Activated gamma-delta T cell treated with anti-CD3 and anti-CD28 coated beads, Interleukin-2, amount 50 U/mL, for 16 hours (primary cell): ENCODE data around the gene RPL38.

Experiments
- DNase-seq: peaks from one replicate; pipeline ENCODE4 v3.0.0-alpha.2; 2020; ENCODE audit warnings: low read depth

Gene RPL38

GRCh38 chr17:74227271-74228080 is 24.0 kb downstream of the RPL38 start:
- no peak for DNase-seq

GRCh38 chr17:74228306-74228978 is 25.0 kb downstream of the RPL38 start:
- DNase-seq, result no peak

DNA sequence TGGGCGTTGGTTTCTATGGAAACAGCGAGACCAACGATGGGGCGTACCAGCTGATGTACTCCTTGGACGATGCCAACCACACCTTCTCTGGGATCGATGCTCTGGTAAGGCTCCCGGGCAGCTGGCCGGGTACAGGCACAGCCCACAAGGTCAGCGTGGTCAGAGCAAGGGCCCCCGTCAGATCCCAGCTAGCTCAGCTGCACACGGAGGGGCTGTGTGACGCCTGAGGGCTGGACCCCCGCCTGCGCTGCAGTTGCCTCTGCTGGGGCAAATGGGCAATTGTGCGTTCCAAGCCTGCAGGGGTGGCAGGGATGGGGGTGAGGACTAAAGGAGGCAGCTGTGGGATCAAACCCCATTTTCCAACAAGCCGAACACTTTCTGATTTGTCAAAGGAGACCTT is 27.4 kb downstream of the RPL38 start:
- DNase-seq, result no peak

DNA sequence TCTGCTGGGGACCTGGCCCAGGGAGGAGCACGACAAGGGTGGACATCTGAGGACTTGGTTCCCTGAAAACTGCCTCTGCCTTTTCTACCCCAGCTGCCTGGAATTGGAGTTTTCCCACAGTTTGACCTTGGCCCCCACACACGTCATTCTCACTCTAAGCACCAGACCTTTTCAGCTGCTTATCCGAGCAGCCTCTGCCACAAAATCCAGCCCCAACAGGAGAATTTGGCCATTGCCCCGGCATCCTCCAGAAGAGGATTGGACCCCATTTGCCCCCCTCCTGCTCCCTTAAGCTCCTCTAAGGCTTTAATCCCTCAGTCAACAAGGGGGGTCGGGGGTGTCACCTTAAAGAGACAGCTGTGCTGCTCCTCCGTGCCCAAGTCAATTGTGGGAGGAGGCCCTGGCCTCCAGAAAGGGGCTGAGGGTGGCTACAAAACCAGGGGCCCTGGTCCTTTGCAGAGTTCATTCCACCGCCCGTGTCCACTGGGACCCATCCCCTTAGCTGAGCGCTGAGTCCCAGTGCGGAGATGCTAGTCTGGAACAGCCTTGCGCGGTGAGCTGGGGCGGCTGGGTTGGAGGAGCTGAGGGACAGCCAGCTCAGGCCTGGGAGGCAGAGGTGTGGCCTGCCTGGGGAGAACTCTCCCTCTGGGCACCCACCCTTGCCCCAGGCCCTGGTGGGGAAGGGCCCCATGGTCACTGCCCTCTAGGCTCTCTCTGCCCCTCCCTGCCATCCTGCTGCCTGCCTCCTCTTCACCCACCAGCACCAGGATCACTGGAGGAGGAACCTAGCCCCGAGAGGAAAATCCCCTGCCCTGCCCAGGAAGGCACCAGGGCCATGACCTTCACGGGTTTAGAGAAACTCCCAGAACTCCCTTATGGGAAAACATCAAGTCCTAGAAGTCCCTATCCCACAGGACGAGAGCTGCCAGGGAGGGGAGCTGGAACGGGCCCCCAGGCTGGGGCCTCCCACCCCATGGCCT is 28.7 kb downstream of the RPL38 start:
- no peak for DNase-seq

DNA sequence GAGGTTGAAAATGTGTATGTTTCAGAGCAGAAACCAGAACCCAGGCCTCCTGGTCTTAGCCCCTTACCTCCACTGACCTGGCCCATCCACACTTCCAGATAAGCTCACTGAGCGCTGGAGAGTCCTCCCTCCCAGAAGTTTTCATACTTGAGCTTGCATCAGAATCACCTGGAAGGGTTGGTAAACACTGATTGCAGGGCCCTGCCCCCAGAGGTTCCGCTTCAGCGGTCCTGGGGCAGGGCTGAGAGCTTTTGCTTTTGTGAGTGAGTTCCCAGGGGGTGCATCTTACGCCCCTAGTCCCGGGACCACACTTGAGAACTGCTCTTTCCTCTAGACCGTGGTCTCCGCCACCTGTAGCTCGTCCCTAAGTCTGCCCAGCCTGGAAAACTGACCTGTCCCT is 30.5 kb downstream of the RPL38 start:
- no peak for DNase-seq

DNA sequence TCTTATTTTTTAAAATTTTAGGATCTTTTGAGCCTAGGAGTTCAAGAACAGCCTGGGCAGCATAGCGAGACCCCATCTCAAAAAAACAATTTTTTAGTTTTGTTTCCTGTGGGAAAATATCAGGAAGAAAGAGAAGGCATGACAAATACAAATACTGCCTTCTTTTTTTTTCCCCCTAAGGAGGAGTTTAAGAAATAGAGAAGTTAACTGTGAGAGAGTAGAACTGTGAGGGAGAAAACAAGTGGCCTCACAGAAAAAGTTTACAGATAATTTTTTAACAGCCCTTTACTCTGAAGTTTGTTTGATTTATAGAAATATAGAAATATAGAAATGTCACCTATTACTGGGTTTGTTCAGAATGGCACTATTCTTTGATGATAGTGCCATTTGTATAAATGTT is 31.0 kb downstream of the RPL38 start:
- no peak for DNase-seq

DNA sequence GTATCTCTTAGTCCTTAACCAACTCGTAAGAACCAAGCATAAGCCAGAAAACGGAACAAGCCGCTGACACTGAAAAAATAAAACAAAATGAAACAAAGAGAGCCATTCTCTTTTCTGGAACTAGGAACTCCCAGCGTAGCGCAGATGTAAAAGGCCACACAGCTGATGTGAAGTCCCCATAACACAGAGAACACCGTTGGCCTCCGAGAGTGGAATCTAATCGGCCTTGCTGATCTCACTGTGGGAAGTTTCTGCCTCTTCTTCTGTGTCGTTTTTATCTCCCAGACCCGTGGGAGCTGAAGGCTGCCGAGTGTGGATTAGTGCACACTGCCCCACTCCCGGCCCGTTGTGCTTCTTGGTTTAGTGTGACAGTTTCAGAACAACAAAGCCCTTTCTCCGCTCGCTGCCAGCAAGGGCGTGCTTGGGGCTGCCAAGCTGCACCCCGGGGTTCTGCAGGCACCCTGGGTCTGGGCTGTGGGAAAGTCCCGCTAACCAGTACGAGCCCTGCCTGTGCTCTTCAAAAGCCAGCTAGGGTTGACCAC is 31.6 kb downstream of the RPL38 start:
- no peak for DNase-seq

DNA sequence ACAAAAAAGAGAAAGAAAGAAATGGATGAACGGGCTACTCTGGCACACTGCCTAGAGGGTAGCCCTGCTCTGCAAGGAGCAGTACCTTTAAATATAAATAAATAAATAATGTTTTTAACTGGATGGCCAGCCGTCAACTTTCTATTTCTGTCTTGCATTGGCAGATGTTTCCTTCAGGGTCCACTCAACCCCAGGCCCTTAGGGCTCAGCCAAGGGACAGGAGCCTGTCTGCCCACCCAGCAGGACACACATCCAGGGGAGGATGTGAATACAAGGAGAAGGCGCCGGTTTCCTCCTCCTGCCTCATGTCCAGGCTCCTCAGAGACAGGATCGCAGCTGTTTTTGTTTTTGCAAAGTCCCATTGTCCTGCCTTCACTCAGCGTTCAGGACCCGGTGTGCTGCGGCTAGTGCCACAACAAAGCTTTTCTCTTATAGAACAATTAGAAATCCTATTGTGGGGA is 32.5 kb downstream of the RPL38 start:
- DNase-seq, result no peak

- no peak for DNase-seq
Observed at GRCh38 chr17:74237321-74237720, 33.8 kb downstream of the RPL38 start.

DNA sequence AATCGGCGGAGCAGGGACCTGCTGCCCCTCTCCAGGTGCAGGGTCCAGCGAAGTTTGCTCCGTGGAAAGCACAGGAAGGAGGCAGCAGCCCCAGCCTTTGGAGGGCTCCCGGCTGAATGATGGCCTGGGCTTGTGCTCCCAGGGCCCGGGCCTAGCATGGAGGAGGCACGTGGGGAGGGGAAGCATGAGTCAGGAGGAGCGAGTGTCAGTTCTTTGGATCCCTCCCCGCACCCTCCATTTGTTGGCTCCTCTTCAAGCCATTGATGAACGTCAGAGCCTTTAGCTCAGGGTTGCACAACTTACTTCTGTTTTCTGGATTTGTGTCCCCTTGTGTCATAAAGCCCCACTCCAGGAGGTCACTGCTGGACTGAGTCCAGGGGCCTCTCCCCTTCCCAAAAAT is 35.7 kb downstream of the RPL38 start:
- no peak for DNase-seq

- no peak for DNase-seq
Observed at GRCh38 chr17:74240618-74241205, 37.2 kb downstream of the RPL38 start.

GRCh38 chr17:74241431-74241830 is 38.0 kb downstream of the RPL38 start:
- DNase-seq, result no peak

DNA sequence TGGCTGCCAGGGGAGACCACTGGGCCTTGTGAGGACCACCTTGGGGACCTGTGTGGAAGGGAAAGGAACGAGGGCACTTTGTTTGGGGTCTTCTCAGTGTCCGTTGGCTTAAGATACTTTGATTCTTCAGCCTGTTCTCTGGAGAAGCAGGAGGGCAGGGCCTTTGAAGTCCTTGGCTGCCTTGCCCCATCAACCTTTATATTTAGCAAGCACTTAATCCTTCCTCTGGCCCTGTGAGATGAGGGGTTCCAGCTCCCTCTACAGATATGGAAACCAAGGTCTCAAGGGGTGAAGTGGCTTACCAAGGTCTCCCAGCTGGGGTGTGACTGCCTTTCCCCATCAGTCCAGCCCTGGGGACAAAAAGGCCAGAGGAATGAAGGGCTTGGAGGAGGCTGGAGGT is 38.4 kb downstream of the RPL38 start:
- no peak for DNase-seq

GRCh38 chr17:74243013-74243755 is 39.7 kb downstream of the RPL38 start:
- no peak for DNase-seq

DNA sequence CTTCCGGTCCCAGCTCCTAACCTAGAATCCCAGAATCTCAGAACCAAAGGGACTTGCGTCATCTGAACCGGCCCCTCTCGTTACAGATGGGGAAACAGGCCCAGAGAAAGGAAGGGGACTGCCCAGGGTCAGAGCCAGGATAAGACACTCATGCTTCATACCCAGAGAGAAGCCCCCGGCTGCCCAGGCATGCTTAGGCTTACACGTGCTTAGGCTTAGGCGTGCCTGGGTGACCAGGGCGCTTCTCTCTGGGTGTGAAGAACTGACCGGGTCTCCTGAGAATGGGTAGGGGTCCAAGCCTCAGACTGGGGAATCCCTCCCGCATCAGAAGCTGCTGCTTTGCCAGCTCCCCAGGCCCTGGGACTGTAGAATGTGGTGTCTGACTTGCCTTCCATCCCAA is 40.6 kb downstream of the RPL38 start:
- no peak for DNase-seq

- no peak for DNase-seq
Observed at GRCh38 chr17:74244548-74244947, 41.1 kb downstream of the RPL38 start.

GRCh38 chr17:74245145-74245831 is 41.8 kb downstream of the RPL38 start:
- DNase-seq, result no peak

DNA sequence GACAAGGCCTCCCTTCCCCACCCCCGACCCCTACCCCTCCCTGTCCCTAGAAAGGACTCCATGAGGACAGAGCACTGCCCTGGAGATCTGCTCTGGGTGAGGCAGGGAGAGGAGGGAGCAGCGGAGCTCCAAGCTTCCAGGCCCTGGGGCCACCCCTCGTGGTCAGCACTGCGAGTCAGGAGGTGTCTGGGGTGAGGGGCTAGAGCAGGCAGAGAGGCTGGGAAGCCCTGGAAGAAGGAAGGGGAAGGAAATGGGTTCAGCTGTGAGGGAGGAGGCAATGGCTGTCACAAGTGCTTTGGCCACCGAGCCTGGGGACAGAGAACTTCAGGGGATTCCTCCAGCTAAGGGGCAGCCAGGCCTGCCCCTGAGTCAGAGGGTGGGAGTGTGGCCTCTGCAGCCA is 42.4 kb downstream of the RPL38 start:
- no peak for DNase-seq

- DNase-seq, result no peak
Observed at GRCh38 chr17:74249590-74250270, 46.3 kb downstream of the RPL38 start.
